ENCODE results near the gene SORL1. TPM values are rescaled to one million over a fixed set of nuclear protein-coding genes. Genes with fewer than 3 reads are reported as not detected.
"Not testable (repeated sequence)": the region's sequence is repeated elsewhere in the genome, so short reads cannot be mapped to it uniquely, and the experiment has no call there.

Gene SORL1
- total RNA-seq, 2 experiments from 2014 or later, result 179 to 195 TPM

GRCh38 chr11:121494355-121495099 lies 42.4 kb downstream of the SORL1 start:
- Mint-ChIP-seq H3K9me3 (peaks cover 3% of the 10 kb centered on the region), H3K4me1 (peaks cover 36% of the 10 kb centered on the region), H3K36me3 (peaks cover 78% of the 10 kb centered on the region), H3K4me3 (peak overlapping the region; percentile 68), H3K27ac (peak overlapping the region; percentile 88), H3K27me3 (no peaks in the 10 kb centered on the region)
- POLR2A ChIA-PET, result interaction anchor here (1.2 to 1.6 kb wide), 2 partner anchors 13 to 30 kb away, joined by 4 to 7 read pairs; no protein-coding TSS in a partner anchor
- ATAC-seq (ENCODE audit: low read depth), result peak; percentile 66
- no peak for DNase-seq

GRCh38 chr11:121497176-121497998 lies 45.3 kb downstream of the SORL1 start:
- Mint-ChIP-seq H3K27me3 (no peaks in the 10 kb centered on the region), H3K36me3 (peaks cover 77% of the 10 kb centered on the region), H3K4me1 (peaks cover 35% of the 10 kb centered on the region), H3K4me3 (no peak overlapping the region), H3K9me3 (peaks cover 8% of the 10 kb centered on the region), H3K27ac (no peak overlapping the region)
- POLR2A ChIA-PET, result no interaction called here
- DNase-seq (no peak), ATAC-seq (ENCODE audit: low read depth) (no peak)

- Mint-ChIP-seq H3K27ac (no peak overlapping the region), H3K27me3 (no peaks in the 10 kb centered on the region), H3K4me1 (peaks cover 27% of the 10 kb centered on the region), H3K4me3 (no peak overlapping the region), H3K36me3 (peaks cover 80% of the 10 kb centered on the region), H3K9me3 (peaks cover 9% of the 10 kb centered on the region)
- no peak for ATAC-seq (ENCODE audit: low read depth)
- no peak for DNase-seq
- POLR2A ChIA-PET, result no interaction called here
These were observed 47.3 kb downstream of the SORL1 start for GRCh38 chr11:121499405-121499804.

DNA sequence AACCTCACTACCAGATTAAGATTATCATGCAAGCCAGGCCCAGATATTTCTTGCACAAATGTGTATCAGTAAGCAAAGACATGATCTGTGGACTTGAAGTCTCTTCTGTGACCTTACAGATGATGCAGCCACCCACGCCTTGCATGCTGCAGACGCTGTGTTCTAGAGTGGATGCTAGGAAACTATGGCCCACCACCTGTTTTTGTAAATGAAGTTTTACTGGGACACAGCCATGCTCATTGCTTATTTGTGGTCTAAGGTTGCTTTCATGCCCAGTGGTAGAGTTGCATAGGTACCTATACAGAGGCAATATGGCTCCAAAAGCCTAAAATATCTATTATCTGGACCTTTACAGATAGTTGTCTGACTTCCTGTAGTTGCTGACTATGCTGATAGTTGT lies 48.2 kb downstream of the SORL1 start:
- no peaks in the 10 kb centered on the region for H3K27me3 Mint-ChIP-seq
- no peak overlapping the region for H3K4me3 Mint-ChIP-seq
- H3K9me3 Mint-ChIP-seq, result peaks cover 13% of the 10 kb centered on the region
- peaks cover 20% of the 10 kb centered on the region for H3K4me1 Mint-ChIP-seq
- DNase-seq (no peak), ATAC-seq (ENCODE audit: low read depth) (no peak)
- peaks cover 82% of the 10 kb centered on the region for H3K36me3 Mint-ChIP-seq
- POLR2A ChIA-PET, result no interaction called here
- H3K27ac Mint-ChIP-seq, result no peak overlapping the region

GRCh38 chr11:121500717-121501116 lies 48.6 kb downstream of the SORL1 start:
- peaks cover 15% of the 10 kb centered on the region for H3K4me1 Mint-ChIP-seq
- peaks cover 14% of the 10 kb centered on the region for H3K9me3 Mint-ChIP-seq
- POLR2A ChIA-PET, result no interaction called here
- DNase-seq (no peak), ATAC-seq (ENCODE audit: low read depth) (no peak)
- no peak overlapping the region for H3K4me3 Mint-ChIP-seq
- no peaks in the 10 kb centered on the region for H3K27me3 Mint-ChIP-seq
- H3K36me3 Mint-ChIP-seq, result peaks cover 82% of the 10 kb centered on the region
- H3K27ac Mint-ChIP-seq, result no peak overlapping the region

DNA sequence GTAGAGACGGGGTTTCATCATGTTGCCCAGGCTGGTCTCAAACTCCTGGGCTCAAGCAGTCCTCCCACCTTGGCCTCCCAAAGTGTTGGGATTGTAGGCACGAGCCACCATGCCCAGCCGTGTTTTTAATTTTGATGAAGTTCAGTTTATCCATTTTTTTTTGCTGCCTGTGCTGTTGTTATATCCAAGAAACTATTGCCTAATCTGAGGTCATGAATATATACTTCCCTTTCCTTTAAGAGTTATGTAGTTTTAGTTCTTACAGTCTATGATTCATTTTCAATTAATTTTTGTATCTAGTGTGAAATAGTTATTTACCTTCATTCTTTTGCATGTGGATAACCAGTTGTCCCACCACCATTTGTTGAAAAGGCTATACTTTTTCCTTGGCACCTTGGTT lies 50.9 kb downstream of the SORL1 start:
- H3K4me1 Mint-ChIP-seq, result peaks cover 15% of the 10 kb centered on the region
- DNase-seq (no peak), ATAC-seq (ENCODE audit: low read depth) (no peak)
- peaks cover 81% of the 10 kb centered on the region for H3K36me3 Mint-ChIP-seq
- H3K4me3 Mint-ChIP-seq, result no peak overlapping the region
- H3K9me3 Mint-ChIP-seq, result peaks cover 15% of the 10 kb centered on the region
- H3K27me3 Mint-ChIP-seq, result no peaks in the 10 kb centered on the region
- H3K27ac Mint-ChIP-seq, result no peak overlapping the region
- POLR2A ChIA-PET, result no interaction called here

- peaks cover 14% of the 10 kb centered on the region for H3K9me3 Mint-ChIP-seq
- DNase-seq; H3K27me3 Mint-ChIP-seq; ATAC-seq (ENCODE audit: low read depth); H3K4me3 Mint-ChIP-seq; H3K27ac Mint-ChIP-seq; POLR2A ChIA-PET: not testable (repeated sequence)
- H3K36me3 Mint-ChIP-seq, result peaks cover 83% of the 10 kb centered on the region
- peaks cover 21% of the 10 kb centered on the region for H3K4me1 Mint-ChIP-seq
These were observed 54.1 kb downstream of the SORL1 start for GRCh38 chr11:121506237-121506636.

DNA sequence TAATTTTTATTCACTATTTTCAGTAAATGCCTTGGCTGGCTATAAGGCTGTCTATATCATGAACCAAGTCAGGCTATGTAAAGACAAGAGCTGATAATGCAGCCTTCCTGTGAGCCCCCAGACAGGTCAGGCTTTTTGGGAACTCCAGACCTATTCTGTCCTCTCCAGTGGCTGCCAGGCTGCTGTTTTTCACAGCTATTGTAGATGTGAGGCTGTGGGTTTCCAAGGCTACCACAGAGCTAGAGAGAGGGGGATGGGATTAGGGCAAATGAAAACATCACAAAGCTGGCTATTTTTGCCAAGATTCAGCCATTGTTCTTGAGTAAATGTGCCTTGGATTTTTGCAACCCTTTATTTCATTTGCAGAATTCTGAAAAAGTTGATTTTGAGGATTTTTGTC lies 56.3 kb downstream of the SORL1 start:
- H3K4me1 Mint-ChIP-seq, result peaks cover 35% of the 10 kb centered on the region
- H3K27ac Mint-ChIP-seq, result no peak overlapping the region
- H3K4me3 Mint-ChIP-seq, result no peak overlapping the region
- no peak for DNase-seq
- no peaks in the 10 kb centered on the region for H3K27me3 Mint-ChIP-seq
- H3K36me3 Mint-ChIP-seq, result peaks cover 81% of the 10 kb centered on the region
- POLR2A ChIA-PET, result interaction anchor here (0.9 kb wide), 1 partner anchor 11 kb away, joined by 3 read pairs; no protein-coding TSS in a partner anchor
- peaks cover 11% of the 10 kb centered on the region for H3K9me3 Mint-ChIP-seq
- no peak for ATAC-seq (ENCODE audit: low read depth)

GRCh38 chr11:121510438-121510837 lies 58.3 kb downstream of the SORL1 start:
- peaks cover 54% of the 10 kb centered on the region for H3K4me1 Mint-ChIP-seq
- H3K9me3 Mint-ChIP-seq, result peaks cover 4% of the 10 kb centered on the region
- no peaks in the 10 kb centered on the region for H3K27me3 Mint-ChIP-seq
- POLR2A ChIA-PET, result no interaction called here
- no peak overlapping the region for H3K4me3 Mint-ChIP-seq
- peaks cover 82% of the 10 kb centered on the region for H3K36me3 Mint-ChIP-seq
- H3K27ac Mint-ChIP-seq, result no peak overlapping the region
- ATAC-seq (ENCODE audit: low read depth) (no peak), DNase-seq (no peak)

- Mint-ChIP-seq H3K9me3 (peaks cover under 1% of the 10 kb centered on the region), H3K4me3 (peak overlapping the region; percentile 20), H3K27me3 (no peaks in the 10 kb centered on the region), H3K27ac (peak overlapping the region; percentile 59), H3K36me3 (peaks cover 75% of the 10 kb centered on the region), H3K4me1 (peaks cover 62% of the 10 kb centered on the region)
- ATAC-seq (ENCODE audit: low read depth), result peak; percentile 35
- DNase-seq, result no peak
- POLR2A ChIA-PET, result interaction anchor here (0.6 kb wide), 1 partner anchor 30 kb away, joined by 4 read pairs; no protein-coding TSS in a partner anchor
These were observed 60.7 kb downstream of the SORL1 start for GRCh38 chr11:121512468-121513465.

DNA sequence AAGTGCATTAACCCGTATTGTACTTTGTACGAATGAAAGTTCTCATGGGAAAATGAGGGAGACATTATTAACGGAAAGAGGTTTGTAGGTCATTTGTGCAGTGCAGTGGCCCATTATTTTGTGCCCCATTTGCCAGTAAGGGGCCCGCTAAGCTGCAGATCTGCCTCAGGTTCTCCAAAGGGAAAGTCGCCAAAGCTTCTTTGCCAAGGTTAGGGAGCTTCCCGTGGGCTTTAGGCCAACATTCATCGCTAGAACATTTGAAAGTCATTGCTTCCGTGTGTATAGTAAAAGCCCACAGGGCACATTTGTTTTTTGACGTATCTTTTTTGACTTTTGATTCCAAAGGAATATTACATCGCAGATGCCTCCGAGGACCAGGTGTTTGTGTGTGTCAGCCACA lies 61.7 kb downstream of the SORL1 start:
- DNase-seq (no peak), ATAC-seq (ENCODE audit: low read depth) (no peak)
- no peaks in the 10 kb centered on the region for H3K27me3 Mint-ChIP-seq
- H3K27ac Mint-ChIP-seq, result peak overlapping the region; percentile 83
- no peak overlapping the region for H3K4me3 Mint-ChIP-seq
- H3K36me3 Mint-ChIP-seq, result peaks cover 78% of the 10 kb centered on the region
- peaks cover 60% of the 10 kb centered on the region for H3K4me1 Mint-ChIP-seq
- POLR2A ChIA-PET, result interaction anchor here (0.7 to 1.0 kb wide), 2 partner anchors 33 to 61 kb away, joined by 3 to 4 read pairs; partner anchors contain the start of genes SORL1 and SORL1-AS1
- H3K9me3 Mint-ChIP-seq, result no peaks in the 10 kb centered on the region

GRCh38 chr11:121514432-121515334 lies 62.6 kb downstream of the SORL1 start:
- Mint-ChIP-seq H3K27me3 (no peaks in the 10 kb centered on the region), H3K9me3 (no peaks in the 10 kb centered on the region), H3K4me1 (peaks cover 59% of the 10 kb centered on the region), H3K36me3 (peaks cover 79% of the 10 kb centered on the region), H3K4me3 (peak overlapping the region; percentile 18), H3K27ac (peak overlapping the region; percentile 83)
- POLR2A ChIA-PET, result interaction anchor here (0.7 to 1.0 kb wide), 2 partner anchors 33 to 62 kb away, joined by 3 to 4 read pairs; partner anchors contain the start of genes SORL1 and SORL1-AS1
- ATAC-seq (ENCODE audit: low read depth), result peak; percentile 58
- no peak for DNase-seq
